Breast epithelium (tissue), 4 donors: ENCODE measurements around the gene FGGY. TPM values are rescaled to one million over a fixed set of nuclear protein-coding genes. Genes with fewer than 3 reads are reported as not detected.
"Not testable (repeated sequence)": the region's sequence is repeated elsewhere in the genome, so short reads cannot be mapped to it uniquely, and the experiment has no call there.

ENCODE experiments used
- DNase-seq, 2 donors: peaks; one replicate each; pipeline ENCODE4 v3.0.0-alpha.2; 2019; ENCODE audit warnings: low spot score in 2 of 2
- H3K27ac ChIP-seq, 2 donors: fragments of 200-600 bp; sonication (generic) in 1 of 2; one replicate each; pipeline ENCODE4 v1.5.1; 2016 to 2019; ENCODE audit warnings: mild to moderate bottlenecking in 1 of 2
- H3K27me3 ChIP-seq, 2 donors: fragments of 200-600 bp; sonication (generic) in 1 of 2; one replicate each; pipeline versions ENCODE4 v1.5.1 to v1.6.0; 2017 to 2019; ENCODE audit warnings: control low read depth in 1 of 2, mild to moderate bottlenecking in 1 of 2
- H3K36me3 ChIP-seq: fragments of 200-600 bp; one replicate; pipeline ENCODE4 v1.5.1; 2019
- H3K4me1 ChIP-seq, 2 donors: fragments of 200-600 bp; sonication (generic); one replicate each; pipeline ENCODE4 v1.5.1; 2016 to 2019; ENCODE audit warnings: control low read depth in 1 of 2
- H3K4me3 ChIP-seq, 3 donors: fragments of 200-600 bp; sonication (generic); 1 replicate in 2 of 3; 2 replicates in 1 of 3; pipeline ENCODE4 v1.5.1; 2016 to 2019; ENCODE audit warnings: mild to moderate bottlenecking in 3 of 3, moderate library complexity in 2 of 3
- H3K9me3 ChIP-seq, 2 donors: fragments of 200-600 bp; sonication (generic) in 1 of 2; one replicate each; pipeline ENCODE4 v1.5.1; 2016 to 2019; ENCODE audit warnings: control low read depth in 1 of 2
- POLR2A ChIP-seq: fragments of 450-650 bp; IDR thresholded peaks from one replicate; pipeline ENCODE4 v1.6.1; 2016; ENCODE audit warnings: antibody characterized with exemption, mild to moderate bottlenecking, moderate library complexity
- POLR2AphosphoS5 ChIP-seq, 3 donors: sonication (generic); formaldehyde crosslinking; IDR thresholded peaks; one replicate each; pipeline ENCODE4 v1.6.1; 2017; ENCODE audit warnings: antibody characterized with exemption in 3 of 3
- intact Hi-C: fragments of 100-400 bp; cut with DNase I; formaldehyde crosslinking; loops from one replicate; pipeline ENCODE4 v1.15.1; 2023; ENCODE audit warnings: low total_unique reads
- total RNA-seq, 3 donors: library from RNA; depleted of rRNA; stranded (reverse); fragments of >200 nt; gene quantifications; one replicate each; pipeline ENCODE4 v1.1.0, GENCODE V29; 2016
- TF ChIP-seq, protein P1 (sequence below), 3 donors: fragments of 450-650 bp; IDR thresholded peaks; one replicate each; pipeline ENCODE4 v1.5.1; 2016 to 2017; ENCODE audit warnings: antibody characterized with exemption in 3 of 3, mild to moderate bottlenecking in 3 of 3, moderate library complexity in 3 of 3

FGGY gene
- total RNA-seq, 3 donors from 2014 or later: 16.2 to 50.3 (median 29.2) TPM

DNA sequence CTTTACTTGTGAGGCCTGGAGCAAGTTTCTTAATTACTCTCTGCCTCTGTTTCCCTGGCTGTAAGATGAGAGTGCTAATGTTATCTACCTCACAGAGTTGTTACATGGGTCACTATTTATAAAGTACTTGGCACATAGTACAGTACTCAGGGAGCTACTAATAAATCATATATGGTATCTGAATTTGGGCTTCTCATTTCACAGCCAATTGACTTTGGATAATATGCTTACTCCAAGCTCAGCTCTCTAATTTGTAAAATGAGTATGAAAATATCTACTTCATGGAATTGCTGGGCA lies 409.4 kb downstream of the FGGY start:
- no peak for DNase-seq
- TF ChIP-seq POLR2A (no peak), POLR2AphosphoS5 (IDR thresholded peaks at IDR 0.05) (no peak)
- TF ChIP-seq, protein P1, sequence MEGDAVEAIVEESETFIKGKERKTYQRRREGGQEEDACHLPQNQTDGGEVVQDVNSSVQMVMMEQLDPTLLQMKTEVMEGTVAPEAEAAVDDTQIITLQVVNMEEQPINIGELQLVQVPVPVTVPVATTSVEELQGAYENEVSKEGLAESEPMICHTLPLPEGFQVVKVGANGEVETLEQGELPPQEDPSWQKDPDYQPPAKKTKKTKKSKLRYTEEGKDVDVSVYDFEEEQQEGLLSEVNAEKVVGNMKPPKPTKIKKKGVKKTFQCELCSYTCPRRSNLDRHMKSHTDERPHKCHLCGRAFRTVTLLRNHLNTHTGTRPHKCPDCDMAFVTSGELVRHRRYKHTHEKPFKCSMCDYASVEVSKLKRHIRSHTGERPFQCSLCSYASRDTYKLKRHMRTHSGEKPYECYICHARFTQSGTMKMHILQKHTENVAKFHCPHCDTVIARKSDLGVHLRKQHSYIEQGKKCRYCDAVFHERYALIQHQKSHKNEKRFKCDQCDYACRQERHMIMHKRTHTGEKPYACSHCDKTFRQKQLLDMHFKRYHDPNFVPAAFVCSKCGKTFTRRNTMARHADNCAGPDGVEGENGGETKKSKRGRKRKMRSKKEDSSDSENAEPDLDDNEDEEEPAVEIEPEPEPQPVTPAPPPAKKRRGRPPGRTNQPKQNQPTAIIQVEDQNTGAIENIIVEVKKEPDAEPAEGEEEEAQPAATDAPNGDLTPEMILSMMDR (IDR thresholded peaks at IDR 0.05): no peak
- H3K4me1 ChIP-seq: no peaks in the 10 kb centered on the region
- H3K27ac ChIP-seq: peak overlapping the region; percentile 68 to 83
- H3K27me3 ChIP-seq: no peaks in the 10 kb centered on the region
- H3K36me3 ChIP-seq: no peaks in the 10 kb centered on the region
- H3K9me3 ChIP-seq: no peaks in the 10 kb centered on the region
- H3K4me3 ChIP-seq: no peak overlapping the region
- intact Hi-C loops: no loop called here

DNA sequence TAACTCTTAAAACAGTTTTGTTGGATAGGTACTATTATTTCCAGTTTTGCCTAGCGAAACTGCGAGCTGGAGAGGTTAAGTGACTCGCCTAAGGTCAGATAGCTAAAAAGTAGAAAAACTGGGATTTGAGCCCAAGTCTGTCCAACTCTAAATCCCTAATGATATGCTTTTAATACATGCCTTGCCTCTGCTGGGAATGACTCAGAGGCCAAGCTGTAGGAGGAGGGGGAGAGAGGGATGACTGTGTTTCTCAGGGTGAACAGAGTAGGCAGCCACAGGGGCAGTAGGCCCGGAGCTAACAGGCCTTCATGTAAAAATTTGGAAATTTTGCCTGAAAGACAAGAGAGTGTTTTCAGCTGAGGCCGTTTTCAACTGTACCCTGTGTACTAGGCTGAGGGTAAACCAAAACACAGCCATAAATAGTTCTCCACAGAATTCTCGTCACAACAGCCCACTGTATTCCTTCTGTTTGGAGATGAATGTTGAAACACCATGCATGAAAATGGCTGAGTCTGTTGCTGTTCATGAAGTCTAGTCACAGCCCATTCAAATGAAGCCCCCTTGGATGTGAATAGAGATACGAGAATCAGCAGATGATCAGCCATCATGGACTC lies 410.4 kb downstream of the FGGY start:
- no peaks in the 10 kb centered on the region for H3K4me1 ChIP-seq
- H3K36me3 ChIP-seq: no peaks in the 10 kb centered on the region
- intact Hi-C loops: no loop called here
- no peaks in the 10 kb centered on the region for H3K9me3 ChIP-seq
- no peak overlapping the region for H3K4me3 ChIP-seq
- peak overlapping the region; percentile 68 to 83 for H3K27ac ChIP-seq
- no peaks in the 10 kb centered on the region for H3K27me3 ChIP-seq
- TF ChIP-seq, protein P1 (IDR thresholded peaks at IDR 0.05): no peak
- TF ChIP-seq POLR2A (no peak), POLR2AphosphoS5 (IDR thresholded peaks at IDR 0.05) (no peak)
- DNase-seq: no peak

DNA sequence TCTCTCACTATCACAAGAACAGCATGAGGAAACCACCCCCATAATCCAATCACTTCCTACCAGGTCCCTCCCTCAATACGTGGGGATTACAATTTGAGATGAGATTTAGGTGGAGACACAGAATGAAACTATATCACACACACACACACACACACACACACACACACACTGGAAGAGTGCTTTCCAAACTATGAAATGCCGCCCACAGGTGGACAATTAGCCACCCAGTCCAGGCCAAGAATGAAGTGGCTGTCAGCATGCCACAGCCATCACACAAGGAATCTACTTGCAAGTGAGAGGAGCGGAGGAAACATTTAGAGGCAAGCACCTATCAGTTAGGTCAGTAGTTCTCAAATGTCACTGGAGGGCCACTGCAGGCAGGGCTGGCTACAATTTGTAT lies 412.4 kb downstream of the FGGY start:
- intact Hi-C loops: no loop called here
- no peak overlapping the region for H3K4me3 ChIP-seq
- TF ChIP-seq POLR2AphosphoS5 (IDR thresholded peaks at IDR 0.05) (no peak), POLR2A (no peak)
- TF ChIP-seq, protein P1 (IDR thresholded peaks at IDR 0.05): no peak
- DNase-seq: no peak
- H3K9me3 ChIP-seq: no peaks in the 10 kb centered on the region
- H3K27me3 ChIP-seq: no peaks in the 10 kb centered on the region
- H3K27ac ChIP-seq: no peak overlapping the region
- no peaks in the 10 kb centered on the region for H3K36me3 ChIP-seq
- no peaks in the 10 kb centered on the region for H3K4me1 ChIP-seq

DNA sequence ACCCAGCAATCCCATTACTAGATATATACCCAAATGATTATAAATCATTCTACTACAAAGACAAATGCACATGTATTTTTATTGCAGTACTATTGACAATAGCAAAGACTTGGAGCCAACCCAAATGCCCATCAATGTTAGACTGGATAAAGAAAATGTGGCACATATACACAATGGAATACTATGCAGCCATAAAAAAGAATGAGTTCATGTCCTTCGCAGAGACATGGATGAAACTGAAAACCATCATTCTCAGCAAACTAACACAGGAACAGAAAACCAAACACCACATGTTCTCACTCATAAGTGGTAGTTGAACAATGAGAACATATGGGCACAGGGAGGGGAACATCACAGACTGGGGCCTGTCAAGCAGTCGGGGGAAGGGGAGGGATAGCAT lies 414.0 kb downstream of the FGGY start:
- H3K4me3 ChIP-seq, H3K27me3 ChIP-seq, H3K36me3 ChIP-seq, H3K4me1 ChIP-seq, DNase-seq, H3K27ac ChIP-seq, H3K9me3 ChIP-seq, intact Hi-C loops: not testable (repeated sequence)

DNA sequence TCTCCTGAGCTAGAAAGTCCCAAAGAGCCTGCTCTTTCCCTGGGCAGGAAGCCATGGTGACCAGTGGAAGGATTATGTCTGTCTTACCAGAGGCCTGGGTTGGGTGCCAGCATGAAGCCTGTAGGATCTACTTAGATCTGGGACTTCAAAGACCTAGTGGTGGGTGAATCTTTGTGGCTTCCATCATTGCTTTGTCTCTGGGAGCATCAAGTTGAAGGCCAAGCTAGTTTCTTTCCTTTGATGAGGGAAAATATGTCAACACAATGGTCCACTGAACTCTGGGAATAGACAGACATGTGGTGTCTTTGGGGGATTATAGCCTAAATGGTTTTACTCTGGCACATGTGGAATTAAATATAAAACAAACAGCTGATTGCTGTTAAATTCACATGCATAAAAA lies 417.3 kb downstream of the FGGY start:
- TF ChIP-seq, protein P1 (IDR thresholded peaks at IDR 0.05): no peak
- no peak for TF ChIP-seq POLR2AphosphoS5 (IDR thresholded peaks at IDR 0.05)
- no peak for TF ChIP-seq POLR2A
- intact Hi-C loops: no loop called here
- no peak for DNase-seq
- no peaks in the 10 kb centered on the region for H3K27me3 ChIP-seq
- H3K9me3 ChIP-seq: no peaks in the 10 kb centered on the region
- no peak overlapping the region for H3K27ac ChIP-seq
- H3K4me3 ChIP-seq: no peak overlapping the region
- no peaks in the 10 kb centered on the region for H3K36me3 ChIP-seq
- H3K4me1 ChIP-seq: no peaks in the 10 kb centered on the region

DNA sequence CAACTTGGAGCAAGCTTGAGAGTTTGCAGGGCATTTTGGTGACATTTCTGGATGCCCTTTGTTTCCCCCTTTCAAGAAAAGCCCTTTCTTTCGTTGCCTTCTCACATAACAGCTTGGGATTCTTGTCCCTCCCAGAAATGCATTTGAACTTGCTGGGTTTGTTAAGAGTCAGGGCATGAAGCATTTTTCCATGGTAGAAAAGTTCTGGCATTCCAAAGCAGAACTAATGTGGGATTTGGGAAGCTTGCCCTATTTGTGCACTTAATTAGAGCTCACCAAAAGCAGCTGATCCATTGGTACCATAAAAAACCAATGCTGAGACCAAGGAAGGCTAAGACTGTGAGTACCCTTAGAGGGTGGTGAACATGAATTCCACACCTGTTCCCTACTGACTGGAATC lies 418.1 kb downstream of the FGGY start:
- Histone ChIP-seq H3K4me3 (no peak overlapping the region), H3K9me3 (no peaks in the 10 kb centered on the region), H3K36me3 (no peaks in the 10 kb centered on the region), H3K27me3 (no peaks in the 10 kb centered on the region), H3K27ac (no peak overlapping the region), H3K4me1 (no peaks in the 10 kb centered on the region)
- intact Hi-C loops: no loop called here
- no peak for DNase-seq
- TF ChIP-seq, protein P1 (IDR thresholded peaks at IDR 0.05): no peak
- TF ChIP-seq POLR2A (no peak), POLR2AphosphoS5 (IDR thresholded peaks at IDR 0.05) (no peak)
